Neural cell (in vitro differentiated cells): ENCODE results near the gene BARD1. TPM values are rescaled to one million over a fixed set of nuclear protein-coding genes. Genes with fewer than 3 reads are reported as not detected.

Source experiments
- H2AFZ ChIP-seq: fragments of 200-600, 300-800 bp; sonication (generic), shearing (Covaris generic); 2 replicates; pipeline ENCODE4 v1.6.0; 2014; ENCODE audit warnings: low read depth, mild to moderate bottlenecking, antibody characterized with exemption, low read length, moderate library complexity
- H3F3A ChIP-seq: fragments of 200-600 bp; shearing (Covaris generic); 2 replicates; pipeline ENCODE4 v1.6.1; 2016; ENCODE audit warnings: mild to moderate bottlenecking, moderate library complexity, mixed read lengths, antibody characterized with exemption, low read length; ENCODE audit not compliant: insufficient read depth, poor library complexity, severe bottlenecking
- H3K27ac ChIP-seq: fragments of 200-600, 300-800 bp; sonication (generic), shearing (Covaris generic); 2 replicates; pipeline ENCODE4 v1.5.1; 2014; ENCODE audit warnings: mild to moderate bottlenecking, low read length, moderate library complexity
- H3K27me3 ChIP-seq: fragments of 300-800, 200-600 bp; sonication (generic), shearing (Covaris generic); 2 replicates; pipeline ENCODE4 v1.6.0; 2014; ENCODE audit warnings: mild to moderate bottlenecking, low read depth, low read length, moderate library complexity; ENCODE audit not compliant: insufficient read depth
- H3K36me3 ChIP-seq: fragments of 300-800, 200-600 bp; sonication (generic), shearing (Covaris generic); 2 replicates; pipeline ENCODE4 v1.5.1; 2014; ENCODE audit warnings: mild to moderate bottlenecking, antibody characterized with exemption, low read length, moderate library complexity; ENCODE audit not compliant: insufficient read depth
- H3K4me2 ChIP-seq: fragments of 300-800, 200-600 bp; sonication (generic), shearing (Covaris generic); 2 replicates; pipeline ENCODE4 v1.6.0; 2014; ENCODE audit warnings: mild to moderate bottlenecking, low read length
- H3K4me3 ChIP-seq: fragments of 300-800, 200-600 bp; sonication (generic), shearing (Covaris generic); 2 replicates; pipeline ENCODE4 v1.5.1; 2014; ENCODE audit warnings: mild to moderate bottlenecking, low read length, moderate library complexity
- H3K79me2 ChIP-seq: fragments of 200-600 bp; shearing (Covaris generic); replicated peaks from 2 replicates; pipeline ENCODE4 v1.6.0; 2014; ENCODE audit warnings: mild to moderate bottlenecking, low read length, moderate library complexity; ENCODE audit not compliant: insufficient read depth
- H3K9ac ChIP-seq: fragments of 300-800, 200-600 bp; sonication (generic), shearing (Covaris generic); 2 replicates; pipeline ENCODE4 v1.6.1; 2016; ENCODE audit warnings: mild to moderate bottlenecking, low read length, mixed read lengths
- H3K9me2 ChIP-seq: fragments of 200-600 bp; shearing (Covaris generic); 2 replicates; pipeline ENCODE4 v1.6.1; 2016; ENCODE audit warnings: mild to moderate bottlenecking, low read length, mixed read lengths; ENCODE audit not compliant: insufficient read depth
- H3K9me3 ChIP-seq: fragments of 200-600, 300-800 bp; sonication (generic), shearing (Covaris generic); 2 replicates; pipeline ENCODE4 v1.6.1; 2016; ENCODE audit warnings: mild to moderate bottlenecking, mixed run types, low read length, moderate library complexity, mixed read lengths
- H4K20me1 ChIP-seq: fragments of 200-600 bp; shearing (Covaris generic); 2 replicates; pipeline ENCODE4 v1.6.1; 2016; ENCODE audit warnings: mild to moderate bottlenecking, mixed run types; ENCODE audit not compliant: insufficient read depth
- CTCF ChIP-seq: fragments of 450-650 bp; IDR thresholded peaks from 2 replicates; pipeline ENCODE4 v1.5.1; 2014; ENCODE audit warnings: antibody characterized with exemption, mild to moderate bottlenecking, moderate library complexity; ENCODE audit not compliant: poor library complexity, severe bottlenecking
- EP300 ChIP-seq: fragments of 450-650 bp; conservative IDR thresholded peaks from 2 replicates; pipeline ENCODE4 v1.6.1; 2014; ENCODE audit warnings: antibody characterized with exemption, mild to moderate bottlenecking, moderate library complexity; ENCODE audit not compliant: poor library complexity, severe bottlenecking
- EZH2 ChIP-seq: fragments of 200-600, 300-800 bp; shearing (Covaris generic), sonication (generic); IDR thresholded peaks from 2 replicates; pipeline ENCODE4 v1.6.1; 2014; ENCODE audit warnings: antibody characterized with exemption, low read length, borderline replicate concordance, mild to moderate bottlenecking; ENCODE audit not compliant: insufficient read depth, poor library complexity, severe bottlenecking
- MXI1 ChIP-seq: fragments of 450-650 bp; conservative IDR thresholded peaks from 2 replicates; pipeline ENCODE4 v1.6.1; 2014; ENCODE audit warnings: antibody characterized with exemption, mild to moderate bottlenecking; ENCODE audit not compliant: poor library complexity, severe bottlenecking
- POLR2AphosphoS5 ChIP-seq: IDR thresholded peaks from 2 replicates; pipeline ENCODE4 v1.6.1; 2012
- RAD21 ChIP-seq: fragments of 450-650 bp; conservative IDR thresholded peaks from 2 replicates; pipeline ENCODE4 v1.6.1; 2014; ENCODE audit warnings: antibody characterized with exemption, mild to moderate bottlenecking, moderate library complexity
- SMC3 ChIP-seq: fragments of 450-650 bp; conservative IDR thresholded peaks from 2 replicates; pipeline ENCODE4 v1.6.1; 2014; ENCODE audit warnings: antibody characterized with exemption, mild to moderate bottlenecking, moderate library complexity; ENCODE audit not compliant: poor library complexity
- TAF1 ChIP-seq: IDR thresholded peaks from 2 replicates; pipeline ENCODE4 v1.6.1; 2012; ENCODE audit warnings: low read depth
- polyA plus RNA-seq: library from polyadenylated mRNA; depleted of rRNA; stranded (reverse); fragments of >200 nt; gene quantifications from 2 replicates; pipeline ENCODE4 v1.2.3, GENCODE V29; 2014
- TF ChIP-seq, protein P1 (sequence below): IDR thresholded peaks from 2 replicates; pipeline ENCODE4 v1.6.1; 2012; ENCODE audit warnings: borderline replicate concordance

The BARD1 gene
- polyA plus RNA-seq, 1 donor from 2014 or later = 0.57 TPM

- no peak overlapping the region for H2AFZ ChIP-seq
- no peaks in the 10 kb centered on the region for H3K9me2 ChIP-seq
- H3K9me3 ChIP-seq = no peaks in the 10 kb centered on the region
- H3K9ac ChIP-seq = no peak overlapping the region
- no peak overlapping the region for H3K27ac ChIP-seq
- H3K79me2 ChIP-seq = no peaks in the 10 kb centered on the region
- H4K20me1 ChIP-seq = no peaks in the 10 kb centered on the region
- no peak overlapping the region for H3K4me2 ChIP-seq
- no peaks in the 10 kb centered on the region for H3K27me3 ChIP-seq
- no peaks in the 10 kb centered on the region for H3F3A ChIP-seq
- no peak overlapping the region for H3K4me3 ChIP-seq
- H3K36me3 ChIP-seq = no peaks in the 10 kb centered on the region
- TF ChIP-seq RAD21 = no peak
- no peak for TF ChIP-seq EZH2
- no peak for TF ChIP-seq CTCF
- TF ChIP-seq, protein P1, sequence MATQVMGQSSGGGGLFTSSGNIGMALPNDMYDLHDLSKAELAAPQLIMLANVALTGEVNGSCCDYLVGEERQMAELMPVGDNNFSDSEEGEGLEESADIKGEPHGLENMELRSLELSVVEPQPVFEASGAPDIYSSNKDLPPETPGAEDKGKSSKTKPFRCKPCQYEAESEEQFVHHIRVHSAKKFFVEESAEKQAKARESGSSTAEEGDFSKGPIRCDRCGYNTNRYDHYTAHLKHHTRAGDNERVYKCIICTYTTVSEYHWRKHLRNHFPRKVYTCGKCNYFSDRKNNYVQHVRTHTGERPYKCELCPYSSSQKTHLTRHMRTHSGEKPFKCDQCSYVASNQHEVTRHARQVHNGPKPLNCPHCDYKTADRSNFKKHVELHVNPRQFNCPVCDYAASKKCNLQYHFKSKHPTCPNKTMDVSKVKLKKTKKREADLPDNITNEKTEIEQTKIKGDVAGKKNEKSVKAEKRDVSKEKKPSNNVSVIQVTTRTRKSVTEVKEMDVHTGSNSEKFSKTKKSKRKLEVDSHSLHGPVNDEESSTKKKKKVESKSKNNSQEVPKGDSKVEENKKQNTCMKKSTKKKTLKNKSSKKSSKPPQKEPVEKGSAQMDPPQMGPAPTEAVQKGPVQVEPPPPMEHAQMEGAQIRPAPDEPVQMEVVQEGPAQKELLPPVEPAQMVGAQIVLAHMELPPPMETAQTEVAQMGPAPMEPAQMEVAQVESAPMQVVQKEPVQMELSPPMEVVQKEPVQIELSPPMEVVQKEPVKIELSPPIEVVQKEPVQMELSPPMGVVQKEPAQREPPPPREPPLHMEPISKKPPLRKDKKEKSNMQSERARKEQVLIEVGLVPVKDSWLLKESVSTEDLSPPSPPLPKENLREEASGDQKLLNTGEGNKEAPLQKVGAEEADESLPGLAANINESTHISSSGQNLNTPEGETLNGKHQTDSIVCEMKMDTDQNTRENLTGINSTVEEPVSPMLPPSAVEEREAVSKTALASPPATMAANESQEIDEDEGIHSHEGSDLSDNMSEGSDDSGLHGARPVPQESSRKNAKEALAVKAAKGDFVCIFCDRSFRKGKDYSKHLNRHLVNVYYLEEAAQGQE = no peak
- no peak for TF ChIP-seq SMC3
- no peak for TF ChIP-seq TAF1
- TF ChIP-seq POLR2AphosphoS5 = no peak
- no peak for TF ChIP-seq MXI1
- TF ChIP-seq EP300 = no peak
Measured at GRCh38 chr2:214830794-214831346, 21.4 kb upstream of the BARD1 start.

GRCh38 chr2:214816008-214816533 lies 6.6 kb upstream of the BARD1 start:
- no peaks in the 10 kb centered on the region for H3K79me2 ChIP-seq
- H3K9me2 ChIP-seq = no peaks in the 10 kb centered on the region

More at GRCh38 chr2:214816008-214816533, 6.6 kb upstream of the BARD1 start:
- no peak for TF ChIP-seq RAD21
- TF ChIP-seq EZH2 = no peak
- TF ChIP-seq POLR2AphosphoS5 = no peak
- TF ChIP-seq EP300 = no peak
- TF ChIP-seq SMC3 = no peak
- TF ChIP-seq, protein P1 = no peak
- no peak for TF ChIP-seq TAF1
- TF ChIP-seq CTCF = no peak
- TF ChIP-seq MXI1 = no peak
- H3K4me3 ChIP-seq = no peak overlapping the region
- H3K27ac ChIP-seq = no peak overlapping the region
- H3K27me3 ChIP-seq = no peaks in the 10 kb centered on the region
- no peak overlapping the region for H3K9ac ChIP-seq
- no peaks in the 10 kb centered on the region for H3K9me3 ChIP-seq
- H3K36me3 ChIP-seq = no peaks in the 10 kb centered on the region
- no peaks in the 10 kb centered on the region for H3F3A ChIP-seq
- no peak overlapping the region for H3K4me2 ChIP-seq
- H4K20me1 ChIP-seq = no peaks in the 10 kb centered on the region
- H2AFZ ChIP-seq = no peak overlapping the region
